Ascending aorta (tissue), 2 donors: ENCODE data around the gene CUEDC2. TPM values are rescaled to one million over a fixed set of nuclear protein-coding genes. Genes with fewer than 3 reads are reported as not detected.

Experiments used
- DNase-seq, 2 donors: peaks; one replicate each; pipeline ENCODE4 v3.0.0-alpha.2; 2019; ENCODE audit warnings: low spot score in 2 of 2
- H3K27ac ChIP-seq, 2 donors: fragments of 200-600 bp; sonication (generic); one replicate each; pipeline ENCODE4 v1.5.1; 2016 to 2017; ENCODE audit warnings: mild to moderate bottlenecking in 1 of 2
- H3K27me3 ChIP-seq: fragments of 200-600 bp; sonication (generic); one replicate; pipeline ENCODE4 v1.5.1; 2017
- H3K36me3 ChIP-seq, 2 donors: fragments of 200-600 bp; sonication (generic); one replicate each; pipeline ENCODE4 v1.5.1; 2016
- H3K4me1 ChIP-seq, 2 donors: fragments of 200-600 bp; sonication (generic); one replicate each; pipeline ENCODE4 v1.5.1; 2016 to 2017; ENCODE audit warnings: mild to moderate bottlenecking in 1 of 2
- H3K4me3 ChIP-seq, 2 donors: fragments of 200-600 bp; sonication (generic); one replicate each; pipeline ENCODE4 v1.5.1; 2016 to 2017; ENCODE audit warnings: mild to moderate bottlenecking in 1 of 2
- H3K9me3 ChIP-seq, 2 donors: fragments of 200-600 bp; sonication (generic); one replicate each; pipeline ENCODE4 v1.5.1; 2016
- intact Hi-C: fragments of 100-400 bp; cut with DNase I; formaldehyde crosslinking; loops from one replicate; pipeline ENCODE4 v1.15.1; 2023
- total RNA-seq: library from RNA; depleted of rRNA; stranded (reverse); fragments of >200 nt; gene quantifications from one replicate; pipeline ENCODE4 v1.1.0, GENCODE V29; 2016
- TF ChIP-seq, protein P1 (sequence below), 3 experiments: fragments of 200-600 bp in 2 of 3; fragments of 450-650 bp in 1 of 3; sonication (generic) in 2 of 3; IDR thresholded peaks; one replicate each; pipeline ENCODE4 v1.5.1; 2016 to 2019; ENCODE audit warnings: antibody characterized with exemption in 3 of 3, mild to moderate bottlenecking in 1 of 3, moderate library complexity in 1 of 3

The CUEDC2 gene
- total RNA-seq, 1 donor from 2014 or later, result 45.1 TPM

GRCh38 chr10:102400076-102400475 is 32.3 kb downstream of the CUEDC2 start:
- no peaks in the 10 kb centered on the region for H3K9me3 ChIP-seq
- H3K27ac ChIP-seq, result peak overlapping the region in 1 of 2 donors; percentile 84
- TF ChIP-seq, protein P1, sequence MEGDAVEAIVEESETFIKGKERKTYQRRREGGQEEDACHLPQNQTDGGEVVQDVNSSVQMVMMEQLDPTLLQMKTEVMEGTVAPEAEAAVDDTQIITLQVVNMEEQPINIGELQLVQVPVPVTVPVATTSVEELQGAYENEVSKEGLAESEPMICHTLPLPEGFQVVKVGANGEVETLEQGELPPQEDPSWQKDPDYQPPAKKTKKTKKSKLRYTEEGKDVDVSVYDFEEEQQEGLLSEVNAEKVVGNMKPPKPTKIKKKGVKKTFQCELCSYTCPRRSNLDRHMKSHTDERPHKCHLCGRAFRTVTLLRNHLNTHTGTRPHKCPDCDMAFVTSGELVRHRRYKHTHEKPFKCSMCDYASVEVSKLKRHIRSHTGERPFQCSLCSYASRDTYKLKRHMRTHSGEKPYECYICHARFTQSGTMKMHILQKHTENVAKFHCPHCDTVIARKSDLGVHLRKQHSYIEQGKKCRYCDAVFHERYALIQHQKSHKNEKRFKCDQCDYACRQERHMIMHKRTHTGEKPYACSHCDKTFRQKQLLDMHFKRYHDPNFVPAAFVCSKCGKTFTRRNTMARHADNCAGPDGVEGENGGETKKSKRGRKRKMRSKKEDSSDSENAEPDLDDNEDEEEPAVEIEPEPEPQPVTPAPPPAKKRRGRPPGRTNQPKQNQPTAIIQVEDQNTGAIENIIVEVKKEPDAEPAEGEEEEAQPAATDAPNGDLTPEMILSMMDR (IDR thresholded peaks at IDR 0.05), result no peak
- peaks cover 14 to 24% of the 10 kb centered on the region in 2 donors for H3K4me1 ChIP-seq
- H3K27me3 ChIP-seq, result no peaks in the 10 kb centered on the region
- DNase-seq, result no peak
- peaks cover 18 to 37% of the 10 kb centered on the region in 2 donors for H3K36me3 ChIP-seq
- intact Hi-C loops, result no loop called here
- H3K4me3 ChIP-seq, result peak overlapping the region; percentile 57 to 75

DNA sequence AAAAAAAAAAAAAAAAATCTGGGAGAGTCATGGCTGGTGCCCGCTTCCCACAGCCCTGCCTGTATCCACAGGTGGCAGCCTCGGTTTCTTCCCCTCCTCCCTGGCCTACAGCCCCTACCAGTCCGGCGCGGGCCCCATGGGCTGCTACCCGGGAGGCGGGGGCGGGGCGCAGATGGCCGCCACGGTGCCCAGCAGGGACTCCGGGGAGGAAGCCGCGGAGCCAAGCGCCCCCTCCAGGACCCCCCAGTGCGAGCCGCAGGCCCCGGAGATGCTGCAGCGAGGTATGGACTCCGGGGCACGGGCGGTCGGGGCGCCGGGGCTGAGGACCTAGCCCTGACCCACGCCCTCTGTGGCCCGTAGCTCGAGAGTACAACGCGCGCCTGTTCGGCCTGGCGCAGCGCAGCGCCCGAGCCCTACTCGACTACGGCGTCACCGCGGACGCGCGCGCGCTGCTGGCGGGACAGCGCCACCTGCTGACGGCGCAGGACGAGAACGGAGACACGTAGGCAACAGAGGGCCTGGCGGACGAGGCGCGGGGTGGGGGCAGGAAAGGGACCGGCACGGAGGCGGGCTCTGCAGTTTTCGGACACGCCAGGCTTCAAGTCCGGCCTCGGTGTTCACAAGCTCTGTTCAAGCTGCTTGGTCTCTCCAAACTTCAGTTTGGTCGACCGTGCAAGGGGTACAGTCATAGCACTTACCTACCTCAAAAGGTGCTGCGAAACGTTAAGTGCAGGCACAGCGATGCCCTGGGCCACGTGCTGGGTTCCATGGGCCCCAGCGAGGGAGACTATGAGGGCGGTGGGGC is 33.0 kb downstream of the CUEDC2 start:
- TF ChIP-seq, protein P1 (IDR thresholded peaks at IDR 0.05), result peak; percentile 97
- peaks cover 18 to 37% of the 10 kb centered on the region in 2 donors for H3K36me3 ChIP-seq
- intact Hi-C loops, result loop anchor here (1.0 kb wide), 2 partner anchors 21 to 170 kb away; partner anchors contain the start of gene FBXL15
- peak overlapping the region; percentile 84 to 90 for H3K27ac ChIP-seq
- H3K4me3 ChIP-seq, result peak overlapping the region; percentile 57 to 75
- peak; percentile 49 to 94 for DNase-seq
- no peaks in the 10 kb centered on the region for H3K27me3 ChIP-seq
- H3K4me1 ChIP-seq, result peaks cover 14 to 24% of the 10 kb centered on the region in 2 donors
- H3K9me3 ChIP-seq, result no peaks in the 10 kb centered on the region

GRCh38 chr10:102398172-102399020 is 34.0 kb downstream of the CUEDC2 start:
- H3K27me3 ChIP-seq, result no peaks in the 10 kb centered on the region
- no peaks in the 10 kb centered on the region for H3K9me3 ChIP-seq
- TF ChIP-seq, protein P1 (IDR thresholded peaks at IDR 0.05), result no peak
- DNase-seq, result no peak
- H3K4me3 ChIP-seq, result peak overlapping the region; percentile 57 to 75
- H3K27ac ChIP-seq, result peak overlapping the region; percentile 84 to 90
- peaks cover 18 to 37% of the 10 kb centered on the region in 2 donors for H3K36me3 ChIP-seq
- peaks cover 14 to 28% of the 10 kb centered on the region in 2 donors for H3K4me1 ChIP-seq
- intact Hi-C loops, result loop anchor here (1.0 kb wide), 2 partner anchors 22 to 169 kb away; partner anchors contain the start of gene FBXL15

- H3K4me1 ChIP-seq, result peaks cover 14 to 30% of the 10 kb centered on the region in 2 donors
- DNase-seq, result no peak
- TF ChIP-seq, protein P1 (IDR thresholded peaks at IDR 0.05), result no peak
- H3K27ac ChIP-seq, result peak overlapping the region in 1 of 2 donors; percentile 97
- peaks cover 18 to 30% of the 10 kb centered on the region in 2 donors for H3K36me3 ChIP-seq
- intact Hi-C loops, result no loop called here
- H3K4me3 ChIP-seq, result no peak overlapping the region
- no peaks in the 10 kb centered on the region for H3K27me3 ChIP-seq
- no peaks in the 10 kb centered on the region for H3K9me3 ChIP-seq
Measured at GRCh38 chr10:102397222-102398171, 34.9 kb downstream of the CUEDC2 start.

DNA sequence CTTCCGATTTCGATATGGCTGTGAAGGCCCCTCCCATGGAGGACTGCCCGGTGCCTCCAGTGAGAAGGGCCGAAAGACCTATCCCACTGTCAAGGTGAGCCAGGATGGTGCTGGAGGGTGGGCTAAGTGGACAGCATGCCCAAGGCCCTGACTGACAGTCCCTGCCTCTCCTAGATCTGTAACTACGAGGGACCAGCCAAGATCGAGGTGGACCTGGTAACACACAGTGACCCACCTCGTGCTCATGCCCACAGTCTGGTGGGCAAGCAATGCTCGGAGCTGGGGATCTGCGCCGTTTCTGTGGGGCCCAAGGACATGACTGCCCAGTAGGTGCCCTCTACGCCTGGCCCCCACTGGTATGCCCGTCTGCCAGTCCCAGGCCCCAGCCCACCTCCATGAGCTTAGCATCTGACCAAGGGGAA is 35.6 kb downstream of the CUEDC2 start:
- Histone ChIP-seq H3K27me3 (no peaks in the 10 kb centered on the region), H3K4me3 (peak overlapping the region; percentile 65 to 85), H3K27ac (peak overlapping the region; percentile 89 to 97), H3K4me1 (peaks cover 14 to 30% of the 10 kb centered on the region in 2 donors), H3K9me3 (no peaks in the 10 kb centered on the region), H3K36me3 (peaks cover 15 to 22% of the 10 kb centered on the region in 2 donors)
- intact Hi-C loops, result no loop called here
- TF ChIP-seq, protein P1 (IDR thresholded peaks at IDR 0.05), result no peak
- DNase-seq, result no peak
